OCI-LY3 (cell line): Measurements from ENCODE around the gene UNCX.

Experiments used
- EZH2phosphoT487 ChIP-seq: fragments of 200-600 bp; shearing (Covaris generic); IDR thresholded peaks from 2 replicates; pipeline ENCODE4 v1.6.1; 2018; ENCODE audit warnings: antibody characterized with exemption, mixed run types, low read depth
- TF ChIP-seq, protein P1 (sequence below): fragments of 200-600, 300-600 bp; sonication (generic); IDR thresholded peaks from 2 replicates; pipeline ENCODE4 v1.5.1; 2014; ENCODE audit warnings: antibody characterized with exemption, low read length, low read depth

GRCh38 chr7:1242256-1242605, 9.6 kb downstream of the UNCX start:
- TF ChIP-seq, protein P1, sequence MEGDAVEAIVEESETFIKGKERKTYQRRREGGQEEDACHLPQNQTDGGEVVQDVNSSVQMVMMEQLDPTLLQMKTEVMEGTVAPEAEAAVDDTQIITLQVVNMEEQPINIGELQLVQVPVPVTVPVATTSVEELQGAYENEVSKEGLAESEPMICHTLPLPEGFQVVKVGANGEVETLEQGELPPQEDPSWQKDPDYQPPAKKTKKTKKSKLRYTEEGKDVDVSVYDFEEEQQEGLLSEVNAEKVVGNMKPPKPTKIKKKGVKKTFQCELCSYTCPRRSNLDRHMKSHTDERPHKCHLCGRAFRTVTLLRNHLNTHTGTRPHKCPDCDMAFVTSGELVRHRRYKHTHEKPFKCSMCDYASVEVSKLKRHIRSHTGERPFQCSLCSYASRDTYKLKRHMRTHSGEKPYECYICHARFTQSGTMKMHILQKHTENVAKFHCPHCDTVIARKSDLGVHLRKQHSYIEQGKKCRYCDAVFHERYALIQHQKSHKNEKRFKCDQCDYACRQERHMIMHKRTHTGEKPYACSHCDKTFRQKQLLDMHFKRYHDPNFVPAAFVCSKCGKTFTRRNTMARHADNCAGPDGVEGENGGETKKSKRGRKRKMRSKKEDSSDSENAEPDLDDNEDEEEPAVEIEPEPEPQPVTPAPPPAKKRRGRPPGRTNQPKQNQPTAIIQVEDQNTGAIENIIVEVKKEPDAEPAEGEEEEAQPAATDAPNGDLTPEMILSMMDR: no peak
- no peak for TF ChIP-seq EZH2phosphoT487
